Measurements from ENCODE around the gene TPK1.
A peak's percentile ranks its signal among the peaks of the same experiment; 100 is the strongest.

The TPK1 gene

GRCh38 chr7:144866189-144866588 lies 30.3 kb upstream of the TPK1 start:
- Histone ChIP-seq H3K27me3 (ENCODE audit: insufficient read depth, low read length, poor library complexity) (no peaks in the 10 kb centered on the region), H3K27ac (ENCODE audit: low read depth, low read length) (no peak overlapping the region), H3K4me2 (ENCODE audit: low read length) (no peak overlapping the region), H3K4me3 (ENCODE audit: low read length) (no peak overlapping the region), H4K5ac (ENCODE audit: low read length) (no peak overlapping the region), H3K23ac (ENCODE audit: low read length) (no peak overlapping the region), H3K36me3 (ENCODE audit: control insufficient read depth, insufficient read depth, low read length) (no peaks in the 10 kb centered on the region), H3K4me1 (ENCODE audit: control insufficient read depth, low read depth, low read length) (no peaks in the 10 kb centered on the region), H2BK5ac (ENCODE audit: low read length) (no peak overlapping the region), H2BK120ac (ENCODE audit: low read depth, low read length) (no peak overlapping the region), H3K18ac (ENCODE audit: low read length) (no peak overlapping the region), H3K79me2 (ENCODE audit: control insufficient read depth, insufficient read depth, low read length) (no peaks in the 10 kb centered on the region), H2BK15ac (replicated peaks; ENCODE audit: low read depth) (no peak overlapping the region), H3K56ac (ENCODE audit: low read length) (no peak overlapping the region), H3K9ac (ENCODE audit: low read length) (no peak overlapping the region), H3K4ac (ENCODE audit: low read depth, low read length) (no peak overlapping the region), H2AK5ac (ENCODE audit: low read length) (no peak overlapping the region), H3K79me1 (ENCODE audit: low read length) (no peaks in the 10 kb centered on the region), H4K8ac (ENCODE audit: low read depth, low read length) (no peak overlapping the region)
- no peak for DNase-seq
- no CpG with 5 or more reads among the region's 3 CpGs for WGBS (ENCODE audit: extremely low coverage, insufficient coverage, low lambda C conversion rate)

DNA sequence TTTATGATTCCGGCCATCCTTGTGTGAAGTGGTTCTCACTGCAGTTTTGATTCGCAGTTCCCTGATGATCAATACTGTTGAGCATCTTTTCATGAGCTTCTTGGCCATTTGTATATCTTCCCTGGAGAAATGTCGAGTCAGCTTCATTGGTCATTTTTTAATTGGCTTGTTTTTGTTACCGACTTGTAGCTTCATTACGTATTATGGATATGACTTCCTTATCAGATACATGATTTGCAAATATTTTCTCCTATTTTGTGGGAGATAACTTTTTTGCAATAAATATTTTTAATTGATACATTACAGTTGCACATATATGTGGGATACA lies 27.4 kb upstream of the TPK1 start:
- Histone ChIP-seq H3K79me1 (ENCODE audit: low read length) (no peaks in the 10 kb centered on the region), H3K36me3 (ENCODE audit: control insufficient read depth, insufficient read depth, low read length) (no peaks in the 10 kb centered on the region), H3K18ac (ENCODE audit: low read length) (no peak overlapping the region), H3K56ac (ENCODE audit: low read length) (no peak overlapping the region), H3K79me2 (ENCODE audit: control insufficient read depth, insufficient read depth, low read length) (no peaks in the 10 kb centered on the region), H2BK15ac (replicated peaks; ENCODE audit: low read depth) (no peak overlapping the region), H2BK5ac (ENCODE audit: low read length) (no peak overlapping the region), H4K5ac (ENCODE audit: low read length) (no peak overlapping the region), H3K27me3 (ENCODE audit: insufficient read depth, low read length, poor library complexity) (no peaks in the 10 kb centered on the region), H3K4me3 (ENCODE audit: low read length) (no peak overlapping the region), H3K4me2 (ENCODE audit: low read length) (no peak overlapping the region), H3K27ac (ENCODE audit: low read depth, low read length) (no peak overlapping the region), H3K9ac (ENCODE audit: low read length) (no peak overlapping the region), H2BK120ac (ENCODE audit: low read depth, low read length) (no peak overlapping the region), H2AK5ac (ENCODE audit: low read length) (no peak overlapping the region), H4K8ac (ENCODE audit: low read depth, low read length) (no peak overlapping the region), H3K23ac (ENCODE audit: low read length) (no peak overlapping the region), H3K4ac (ENCODE audit: low read depth, low read length) (no peak overlapping the region), H3K4me1 (ENCODE audit: control insufficient read depth, low read depth, low read length) (no peaks in the 10 kb centered on the region)
- no CpG with 5 or more reads among the region's 5 CpGs for WGBS (ENCODE audit: extremely low coverage, insufficient coverage, low lambda C conversion rate)
- DNase-seq = no peak

GRCh38 chr7:144862612-144863319 lies 26.9 kb upstream of the TPK1 start:
- no peak for DNase-seq
- Histone ChIP-seq H2BK15ac (replicated peaks; ENCODE audit: low read depth) (no peak overlapping the region), H3K79me1 (ENCODE audit: low read length) (no peaks in the 10 kb centered on the region), H3K79me2 (ENCODE audit: control insufficient read depth, insufficient read depth, low read length) (no peaks in the 10 kb centered on the region), H3K27ac (ENCODE audit: low read depth, low read length) (no peak overlapping the region), H3K4me1 (ENCODE audit: control insufficient read depth, low read depth, low read length) (no peaks in the 10 kb centered on the region), H3K56ac (ENCODE audit: low read length) (no peak overlapping the region), H2BK120ac (ENCODE audit: low read depth, low read length) (no peak overlapping the region), H3K27me3 (ENCODE audit: insufficient read depth, low read length, poor library complexity) (no peaks in the 10 kb centered on the region), H3K36me3 (ENCODE audit: control insufficient read depth, insufficient read depth, low read length) (no peaks in the 10 kb centered on the region), H3K23ac (ENCODE audit: low read length) (no peak overlapping the region), H2BK5ac (ENCODE audit: low read length) (no peak overlapping the region), H3K18ac (ENCODE audit: low read length) (no peak overlapping the region), H3K4me3 (ENCODE audit: low read length) (no peak overlapping the region), H3K9ac (ENCODE audit: low read length) (no peak overlapping the region), H4K5ac (ENCODE audit: low read length) (no peak overlapping the region), H3K4me2 (ENCODE audit: low read length) (no peak overlapping the region), H3K4ac (ENCODE audit: low read depth, low read length) (no peak overlapping the region), H2AK5ac (ENCODE audit: low read length) (no peak overlapping the region), H4K8ac (ENCODE audit: low read depth, low read length) (no peak overlapping the region)
- WGBS (ENCODE audit: extremely low coverage, insufficient coverage, low lambda C conversion rate) = no CpG with 5 or more reads among the region's 2 CpGs

- no peaks in the 10 kb centered on the region for H3K4me1 ChIP-seq (ENCODE audit: control insufficient read depth, low read depth, low read length)
- no peak overlapping the region for H3K4me3 ChIP-seq (ENCODE audit: low read length)
- no peak overlapping the region for H2AK5ac ChIP-seq (ENCODE audit: low read length)
- H2BK5ac ChIP-seq (ENCODE audit: low read length) = no peak overlapping the region
- peak; percentile 33 for DNase-seq
- H3K56ac ChIP-seq (ENCODE audit: low read length) = no peak overlapping the region
- H3K36me3 ChIP-seq (ENCODE audit: control insufficient read depth, insufficient read depth, low read length) = no peaks in the 10 kb centered on the region
- no peaks in the 10 kb centered on the region for H3K79me1 ChIP-seq (ENCODE audit: low read length)
- no peak overlapping the region for H3K18ac ChIP-seq (ENCODE audit: low read length)
- H3K79me2 ChIP-seq (ENCODE audit: control insufficient read depth, insufficient read depth, low read length) = no peaks in the 10 kb centered on the region
- no peaks in the 10 kb centered on the region for H3K27me3 ChIP-seq (ENCODE audit: insufficient read depth, low read length, poor library complexity)
- no peak overlapping the region for H4K5ac ChIP-seq (ENCODE audit: low read length)
- H3K4ac ChIP-seq (ENCODE audit: low read depth, low read length) = no peak overlapping the region
- no peak overlapping the region for H3K23ac ChIP-seq (ENCODE audit: low read length)
- no peak overlapping the region for H2BK15ac ChIP-seq (replicated peaks; ENCODE audit: low read depth)
- H3K9ac ChIP-seq (ENCODE audit: low read length) = no peak overlapping the region
- no peak overlapping the region for H4K8ac ChIP-seq (ENCODE audit: low read depth, low read length)
- H2BK120ac ChIP-seq (ENCODE audit: low read depth, low read length) = no peak overlapping the region
- no peak overlapping the region for H3K4me2 ChIP-seq (ENCODE audit: low read length)
- H3K27ac ChIP-seq (ENCODE audit: low read depth, low read length) = no peak overlapping the region
- no CpG with 5 or more reads among the region's 3 CpGs for WGBS (ENCODE audit: extremely low coverage, insufficient coverage, low lambda C conversion rate)
Measured at GRCh38 chr7:144859739-144860138, 23.9 kb upstream of the TPK1 start.

GRCh38 chr7:144857463-144857862 lies 21.6 kb upstream of the TPK1 start:
- H3K4me1 ChIP-seq (ENCODE audit: control insufficient read depth, low read depth, low read length) = no peaks in the 10 kb centered on the region
- no peaks in the 10 kb centered on the region for H3K79me2 ChIP-seq (ENCODE audit: control insufficient read depth, insufficient read depth, low read length)
- no peak overlapping the region for H3K23ac ChIP-seq (ENCODE audit: low read length)
- peak overlapping the region; percentile 56 for H4K8ac ChIP-seq (ENCODE audit: low read depth, low read length)
- H2AK5ac ChIP-seq (ENCODE audit: low read length) = no peak overlapping the region
- no peak overlapping the region for H3K18ac ChIP-seq (ENCODE audit: low read length)
- no peak for DNase-seq
- H4K5ac ChIP-seq (ENCODE audit: low read length) = no peak overlapping the region
- no peak overlapping the region for H3K4me2 ChIP-seq (ENCODE audit: low read length)
- no CpG with 5 or more reads among the region's 1 CpG for whole genome bisulfite sequencing (ENCODE audit: extremely low coverage, insufficient coverage, low lambda C conversion rate)
- no peak overlapping the region for H3K9ac ChIP-seq (ENCODE audit: low read length)
- no peak overlapping the region for H3K27ac ChIP-seq (ENCODE audit: low read depth, low read length)
- no peaks in the 10 kb centered on the region for H3K79me1 ChIP-seq (ENCODE audit: low read length)
- H3K36me3 ChIP-seq (ENCODE audit: control insufficient read depth, insufficient read depth, low read length) = no peaks in the 10 kb centered on the region
- H2BK15ac ChIP-seq (replicated peaks; ENCODE audit: low read depth) = no peak overlapping the region
- H3K56ac ChIP-seq (ENCODE audit: low read length) = no peak overlapping the region
- H2BK120ac ChIP-seq (ENCODE audit: low read depth, low read length) = no peak overlapping the region
- H2BK5ac ChIP-seq (ENCODE audit: low read length) = no peak overlapping the region
- no peaks in the 10 kb centered on the region for H3K27me3 ChIP-seq (ENCODE audit: insufficient read depth, low read length, poor library complexity)
- H3K4ac ChIP-seq (ENCODE audit: low read depth, low read length) = no peak overlapping the region
- H3K4me3 ChIP-seq (ENCODE audit: low read length) = no peak overlapping the region

GRCh38 chr7:144854839-144855424 lies 19.1 kb upstream of the TPK1 start:
- no peak overlapping the region for H4K8ac ChIP-seq (ENCODE audit: low read depth, low read length)
- no peak overlapping the region for H3K23ac ChIP-seq (ENCODE audit: low read length)
- H3K18ac ChIP-seq (ENCODE audit: low read length) = no peak overlapping the region
- H3K27me3 ChIP-seq (ENCODE audit: insufficient read depth, low read length, poor library complexity) = no peaks in the 10 kb centered on the region
- H3K56ac ChIP-seq (ENCODE audit: low read length) = no peak overlapping the region
- H3K4me2 ChIP-seq (ENCODE audit: low read length) = no peak overlapping the region
- no peak overlapping the region for H3K4me3 ChIP-seq (ENCODE audit: low read length)
- peak; percentile 74 for DNase-seq
- no peak overlapping the region for H3K9ac ChIP-seq (ENCODE audit: low read length)
- no peaks in the 10 kb centered on the region for H3K4me1 ChIP-seq (ENCODE audit: control insufficient read depth, low read depth, low read length)
- no peaks in the 10 kb centered on the region for H3K79me2 ChIP-seq (ENCODE audit: control insufficient read depth, insufficient read depth, low read length)
- H3K79me1 ChIP-seq (ENCODE audit: low read length) = no peaks in the 10 kb centered on the region
- no peak overlapping the region for H2AK5ac ChIP-seq (ENCODE audit: low read length)
- no peak overlapping the region for H2BK5ac ChIP-seq (ENCODE audit: low read length)
- H2BK120ac ChIP-seq (ENCODE audit: low read depth, low read length) = no peak overlapping the region
- whole genome bisulfite sequencing (ENCODE audit: extremely low coverage, insufficient coverage, low lambda C conversion rate) = no CpG with 5 or more reads among the region's 3 CpGs
- no peak overlapping the region for H3K4ac ChIP-seq (ENCODE audit: low read depth, low read length)
- no peak overlapping the region for H2BK15ac ChIP-seq (replicated peaks; ENCODE audit: low read depth)
- no peak overlapping the region for H4K5ac ChIP-seq (ENCODE audit: low read length)
- H3K36me3 ChIP-seq (ENCODE audit: control insufficient read depth, insufficient read depth, low read length) = no peaks in the 10 kb centered on the region
- no peak overlapping the region for H3K27ac ChIP-seq (ENCODE audit: low read depth, low read length)

All from mesendoderm (in vitro differentiated cells).